Inflammatory macrophage treated with lipopolysaccharide for 4 hours (primary cell): ENCODE data around the gene LRFN2.

Experiments used
- DNase-seq: peaks from one replicate; pipeline ENCODE4 v3.0.0-alpha.2; 2020

The LRFN2 gene

DNA sequence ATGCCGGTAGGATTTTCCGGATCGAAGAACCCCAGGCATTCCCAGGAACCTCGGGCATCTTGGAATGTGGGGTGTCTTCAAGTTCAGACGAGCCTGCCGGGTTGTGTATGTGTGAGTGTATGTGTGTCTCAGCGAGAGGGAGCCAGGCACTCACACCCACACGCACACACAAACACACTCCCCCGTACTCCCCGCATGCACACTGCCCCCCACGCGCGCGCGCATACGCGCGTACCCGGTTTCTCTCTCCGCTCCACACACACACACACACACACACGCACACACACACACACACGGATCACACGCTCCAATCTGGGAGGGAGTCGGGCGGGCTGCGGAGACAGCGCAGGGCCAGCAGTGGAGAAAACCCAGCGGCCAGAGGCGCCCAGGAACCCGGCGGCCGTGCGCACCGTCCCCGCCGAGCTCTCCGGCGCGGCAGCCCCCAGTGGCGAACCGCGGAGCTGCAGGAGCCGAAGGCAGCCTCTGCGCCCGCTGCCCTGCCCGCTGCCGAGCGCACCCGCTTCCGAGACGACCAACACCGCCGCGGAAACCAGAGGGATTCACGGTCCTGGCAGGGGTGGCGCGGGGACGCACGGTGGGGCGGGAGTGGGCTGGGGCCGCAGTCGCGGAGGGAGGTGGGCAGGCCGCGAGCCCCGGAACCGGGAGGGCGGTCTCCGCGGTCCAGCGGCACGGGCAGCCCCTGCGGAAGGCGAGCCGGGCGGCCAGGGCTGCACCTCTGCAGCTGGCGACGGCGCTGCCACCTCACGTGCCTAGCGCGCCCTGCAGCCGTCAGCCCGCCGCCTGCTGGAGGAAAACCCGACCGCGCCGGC, at the start of gene LRFN2:
Gene LRFN2 (minus strand): TSS at position 125 of the 830 bp plus-strand sequence.
- peak; percentile 63 for DNase-seq

DNA sequence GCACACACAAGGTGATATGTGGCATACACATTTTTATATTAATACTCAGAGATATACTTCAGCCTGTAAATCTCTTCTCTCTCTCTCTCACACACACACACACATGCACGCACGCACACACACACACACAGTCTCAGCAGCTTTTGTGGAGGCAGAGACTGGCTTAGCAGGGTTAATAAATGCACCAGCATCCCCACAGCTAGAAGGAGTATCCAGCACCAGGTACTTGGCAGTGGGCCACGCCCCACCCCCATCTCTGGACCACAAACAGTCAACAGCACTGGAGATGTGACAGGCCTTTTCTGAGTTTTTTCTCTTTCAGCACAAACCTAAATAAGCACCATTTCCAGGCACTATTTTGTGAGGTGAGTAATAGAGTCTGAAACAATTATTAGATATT, 47.3 kb upstream of the LRFN2 start:
- DNase-seq: no peak

DNA sequence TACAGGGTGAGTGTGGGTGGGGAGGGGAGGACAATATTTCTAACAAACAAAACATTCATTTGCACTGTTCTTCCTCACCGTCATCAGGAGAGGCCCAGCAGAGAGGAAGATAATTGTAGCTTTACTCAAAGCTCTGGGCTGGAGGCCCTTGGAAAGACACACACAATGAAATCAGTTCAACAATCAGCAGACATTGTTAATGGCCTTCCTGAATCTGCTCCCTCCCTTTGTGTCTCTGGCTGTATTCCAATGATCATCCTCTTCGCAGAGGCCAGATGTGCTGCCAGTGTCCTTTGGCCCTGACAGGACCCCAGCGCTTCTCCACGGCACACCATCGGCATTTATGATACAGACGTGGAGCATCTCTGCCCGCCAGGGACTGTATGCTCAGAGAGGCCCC, 44.6 kb upstream of the LRFN2 start:
- DNase-seq: no peak

DNA sequence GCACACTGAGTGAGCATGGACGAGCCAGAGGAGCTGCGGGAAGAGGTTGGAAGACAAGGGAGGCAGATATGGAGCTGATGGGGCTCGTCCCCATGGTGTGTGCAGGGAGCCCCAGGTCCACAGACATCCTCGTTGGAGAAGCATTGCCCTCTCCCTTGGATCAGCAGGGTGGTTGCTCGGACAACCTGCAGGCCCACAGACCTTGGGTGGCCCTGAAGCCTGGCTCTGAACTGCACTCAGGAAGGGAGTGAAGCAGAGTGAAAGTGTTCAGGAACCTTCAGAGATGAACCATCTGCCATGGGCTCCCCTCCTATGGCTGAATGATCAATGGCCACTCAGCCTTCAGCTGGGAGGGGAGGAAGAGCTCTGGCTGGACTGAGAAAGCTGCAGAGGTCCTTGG, 43.3 kb upstream of the LRFN2 start:
- DNase-seq: no peak

DNA sequence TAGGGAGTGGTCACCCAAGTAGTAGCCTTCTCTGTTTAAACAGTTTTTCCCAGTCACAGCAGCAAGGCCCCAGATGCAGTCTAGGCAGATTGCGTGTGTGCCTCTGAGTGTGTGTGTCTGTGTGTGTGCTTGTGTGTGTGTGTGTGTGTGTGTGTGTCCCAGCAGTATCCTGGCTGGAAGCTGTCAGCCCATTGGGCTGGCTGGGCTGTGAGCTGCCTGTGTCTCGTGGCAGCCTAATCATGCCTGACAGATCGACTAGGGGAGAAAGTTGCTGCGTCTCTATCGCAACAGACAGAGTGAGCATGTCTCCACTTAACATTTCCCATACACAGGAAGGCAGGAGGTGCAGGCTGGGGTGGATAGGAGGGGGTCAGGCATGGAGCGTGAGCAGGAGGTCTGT, 42.9 kb upstream of the LRFN2 start:
- no peak for DNase-seq

DNA sequence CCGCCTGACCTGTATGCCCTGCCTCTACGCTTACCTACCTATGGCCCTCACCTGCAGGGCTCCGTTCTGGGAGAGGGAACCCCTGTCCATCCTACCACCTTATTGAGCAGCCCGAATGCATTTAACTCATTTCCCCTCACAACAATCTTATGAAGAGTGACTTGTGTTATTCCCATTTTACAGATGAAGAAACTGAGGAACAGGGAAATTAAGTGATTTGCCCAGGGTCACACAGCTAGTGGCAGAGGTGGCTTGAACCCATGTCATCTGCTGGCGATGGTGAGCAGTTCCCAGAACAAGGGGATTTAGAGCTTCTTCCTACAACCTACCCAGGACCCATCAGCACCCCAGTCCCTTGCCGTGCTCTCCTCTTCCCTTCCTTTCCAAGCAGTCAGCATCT, 42.3 kb upstream of the LRFN2 start:
- DNase-seq: no peak

DNA sequence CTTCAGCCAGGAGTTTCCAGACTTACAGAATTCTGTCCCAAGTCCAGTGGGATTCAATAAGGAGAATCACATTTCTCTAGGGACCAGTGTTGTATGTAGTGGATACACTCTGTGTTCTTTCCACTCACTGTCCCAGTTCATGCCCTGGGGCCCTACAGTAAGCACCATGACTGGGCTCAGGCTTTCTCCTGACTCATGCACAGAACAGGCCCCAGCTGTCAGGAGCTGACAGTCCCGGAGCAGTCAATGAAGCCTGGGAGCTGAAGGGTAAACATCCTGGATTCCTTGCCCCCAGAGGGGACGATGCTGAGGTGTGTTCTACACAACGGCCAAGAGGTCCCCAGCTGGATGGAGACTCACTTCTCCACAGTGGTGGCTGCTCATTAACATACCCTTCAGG, 40.2 kb upstream of the LRFN2 start:
- no peak for DNase-seq

DNA sequence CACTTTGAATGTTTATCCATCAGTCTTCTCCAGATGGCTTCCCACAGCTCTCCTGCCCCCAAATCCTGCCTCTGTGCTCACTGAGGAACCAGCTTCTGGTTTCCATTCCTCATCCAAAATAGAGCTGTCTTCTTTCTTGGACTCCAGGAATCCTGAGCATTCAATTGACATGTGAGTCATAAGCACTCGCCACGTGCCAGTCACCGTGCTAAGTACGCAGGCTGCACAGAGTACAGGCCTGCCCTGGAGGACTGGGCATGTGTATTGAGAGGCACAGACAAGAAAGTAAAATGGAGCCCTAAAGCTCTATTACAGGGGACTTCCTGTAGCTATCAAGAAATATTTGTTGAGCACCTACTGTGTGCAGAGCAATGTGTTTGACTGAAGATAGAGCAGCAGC, 39.7 kb upstream of the LRFN2 start:
- DNase-seq: no peak

DNA sequence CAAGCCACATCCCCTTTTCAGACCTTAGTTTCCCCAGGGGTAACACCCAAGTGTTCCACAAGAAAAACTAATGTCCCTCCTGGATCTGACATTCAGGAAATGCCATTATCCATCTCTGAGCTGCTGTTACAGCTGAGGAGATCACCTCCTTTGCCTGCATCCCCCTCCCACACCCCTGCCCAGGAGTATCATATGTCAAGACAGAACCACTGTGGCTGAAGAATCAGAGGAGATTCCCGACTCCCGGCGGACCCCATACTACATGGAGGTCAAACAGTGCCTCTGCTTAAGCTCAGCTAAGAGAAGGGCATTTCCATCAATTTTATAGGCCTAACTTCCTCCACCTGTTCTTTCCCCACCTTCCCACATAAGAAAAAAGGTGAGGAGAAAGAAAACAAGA, 36.8 kb upstream of the LRFN2 start:
- no peak for DNase-seq

DNA sequence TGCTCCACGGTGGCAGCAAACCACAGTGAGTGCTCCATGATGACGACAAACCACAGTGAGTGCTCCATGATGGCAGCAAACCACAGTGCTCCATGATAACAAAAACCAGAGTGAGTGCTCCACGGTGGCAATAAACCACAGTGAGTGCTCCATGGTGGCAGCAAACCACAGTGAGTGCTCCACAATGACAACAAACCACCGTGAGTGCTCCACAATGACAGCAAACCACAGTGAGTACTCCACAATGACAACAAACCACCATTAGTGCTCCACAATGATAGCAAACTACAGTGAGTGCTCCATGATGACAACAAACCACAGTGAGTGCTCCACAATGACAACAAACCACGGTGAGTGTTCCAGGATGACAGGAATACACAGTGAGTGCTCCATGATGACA, 36.0 kb upstream of the LRFN2 start:
- no peak for DNase-seq

DNA sequence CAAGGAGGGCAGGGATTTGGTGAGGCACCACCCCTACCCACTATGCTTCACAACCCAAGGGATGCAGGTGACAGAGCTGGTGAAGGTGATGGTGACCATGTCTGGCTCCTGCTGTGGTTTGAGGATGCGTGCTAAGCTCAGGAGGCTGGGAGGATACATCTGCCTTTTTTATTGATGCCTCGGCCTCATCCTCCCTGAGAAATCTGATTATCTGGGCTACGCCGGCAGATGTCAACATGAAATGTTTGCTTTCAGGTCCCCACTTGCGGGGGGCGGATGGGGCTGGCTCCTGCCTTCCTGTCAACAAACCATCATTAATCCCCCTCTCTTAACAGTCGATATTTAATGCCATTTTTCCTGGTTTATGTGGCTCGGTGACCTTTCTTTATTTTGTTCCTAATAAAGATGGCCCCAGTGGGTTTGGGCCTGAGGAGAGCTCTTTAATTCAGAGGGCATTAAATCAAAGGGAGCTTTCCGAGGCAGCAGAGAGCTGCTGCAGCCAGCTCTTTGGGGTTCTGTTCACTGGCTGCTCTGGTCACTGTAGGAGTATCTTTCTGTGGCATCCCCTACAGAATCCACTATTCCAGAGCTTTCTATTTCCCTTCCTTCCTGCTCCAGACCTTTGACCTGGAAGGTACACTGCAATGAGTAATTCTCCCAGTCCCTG, 33.5 kb upstream of the LRFN2 start:
- DNase-seq: no peak

DNA sequence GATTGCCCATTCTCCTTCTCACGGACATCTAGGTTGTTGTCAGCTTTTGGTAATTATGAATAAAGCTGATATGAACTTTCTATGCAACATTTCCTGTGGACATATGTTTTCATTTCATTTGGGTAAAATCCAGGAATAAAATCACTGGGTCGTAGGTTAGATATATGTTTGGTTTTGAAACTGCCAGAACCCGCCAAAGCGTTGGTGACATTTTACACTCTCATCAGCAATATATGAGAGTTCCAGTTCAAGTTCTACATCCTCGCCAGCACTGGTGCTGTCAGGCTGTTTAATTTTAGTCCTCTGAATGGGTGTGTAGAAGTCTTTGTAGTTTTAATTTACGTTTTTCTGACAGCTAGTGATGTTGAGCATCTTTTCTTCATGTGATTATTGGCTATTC, 27.5 kb upstream of the LRFN2 start:
- no peak for DNase-seq

DNA sequence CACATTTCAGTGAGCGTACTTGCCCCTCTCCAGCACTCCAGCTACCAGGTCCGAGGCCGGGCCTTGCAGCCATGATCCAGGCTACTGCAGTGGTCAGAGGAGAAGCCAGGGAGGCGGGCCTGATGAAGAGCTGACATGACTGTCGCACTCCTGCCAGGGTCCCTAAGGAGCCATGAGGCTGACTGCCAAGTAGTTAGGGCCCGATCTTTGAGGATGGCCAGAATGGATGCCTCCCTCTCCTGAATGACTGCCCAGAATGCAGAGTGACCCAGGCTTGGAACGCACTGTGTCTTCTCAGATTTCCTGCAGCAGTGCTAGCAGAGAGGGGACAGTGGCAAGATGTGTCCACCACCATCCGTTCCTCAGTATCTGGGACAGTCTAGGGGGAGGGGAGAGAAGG, 24.7 kb upstream of the LRFN2 start:
- no peak for DNase-seq

DNA sequence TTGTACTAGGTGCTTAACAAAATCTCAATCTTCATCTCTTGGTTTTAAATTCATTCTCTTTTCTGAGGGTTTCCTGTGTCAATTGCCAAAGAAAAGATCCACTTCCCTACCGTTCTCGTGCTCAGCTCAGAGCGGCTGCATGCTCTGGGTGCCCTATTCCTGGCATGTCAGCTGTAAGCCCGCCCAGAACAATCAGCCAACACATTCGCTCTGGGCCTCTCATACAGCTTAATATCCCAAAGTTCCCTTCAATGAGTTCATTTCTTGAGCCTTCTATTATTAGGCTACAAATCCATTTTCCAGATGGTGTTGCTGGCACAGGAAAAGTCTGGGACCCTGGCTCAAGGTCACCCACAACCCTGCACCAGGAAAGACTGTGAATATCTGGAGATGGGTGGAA, 24.3 kb upstream of the LRFN2 start:
- DNase-seq: no peak

DNA sequence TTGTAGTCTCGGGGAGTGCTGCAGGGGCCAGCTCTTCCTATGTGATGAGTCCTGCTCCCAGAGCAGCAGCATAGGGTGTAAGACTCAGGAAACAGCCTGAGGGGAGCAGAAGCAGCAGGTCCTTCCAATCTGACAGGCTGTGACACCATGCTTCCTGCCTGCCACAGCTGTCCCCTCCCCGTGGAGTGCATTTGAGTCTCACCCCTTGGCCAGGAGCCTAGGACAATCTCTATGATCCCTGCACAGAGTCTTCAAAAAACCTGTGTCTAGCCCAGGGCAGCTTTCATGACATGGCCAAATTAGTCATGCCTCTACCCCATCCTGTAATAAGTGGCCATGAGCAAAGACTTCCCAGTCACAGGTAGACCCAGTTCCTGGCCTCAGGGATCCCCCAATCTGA, 23.1 kb upstream of the LRFN2 start:
- no peak for DNase-seq

DNA sequence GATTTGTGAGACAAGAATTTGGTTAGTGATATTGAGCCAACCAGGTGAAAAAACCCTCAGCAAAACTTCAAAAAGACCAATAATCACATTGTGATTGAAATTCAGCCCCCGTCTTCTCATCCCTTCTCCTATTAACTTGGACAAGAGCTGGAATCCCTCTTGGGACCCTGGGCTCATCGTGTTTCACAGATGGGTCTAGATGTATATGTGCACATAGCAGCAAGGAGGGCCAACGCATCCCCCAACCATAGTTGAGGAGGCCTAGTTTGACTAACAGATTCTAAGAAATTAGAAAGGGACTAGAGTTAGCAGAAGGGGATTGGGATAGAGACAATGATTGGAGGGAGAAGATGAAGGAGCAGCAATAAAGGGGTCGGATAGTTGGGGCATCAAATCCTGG, 19.8 kb upstream of the LRFN2 start:
- no peak for DNase-seq

DNA sequence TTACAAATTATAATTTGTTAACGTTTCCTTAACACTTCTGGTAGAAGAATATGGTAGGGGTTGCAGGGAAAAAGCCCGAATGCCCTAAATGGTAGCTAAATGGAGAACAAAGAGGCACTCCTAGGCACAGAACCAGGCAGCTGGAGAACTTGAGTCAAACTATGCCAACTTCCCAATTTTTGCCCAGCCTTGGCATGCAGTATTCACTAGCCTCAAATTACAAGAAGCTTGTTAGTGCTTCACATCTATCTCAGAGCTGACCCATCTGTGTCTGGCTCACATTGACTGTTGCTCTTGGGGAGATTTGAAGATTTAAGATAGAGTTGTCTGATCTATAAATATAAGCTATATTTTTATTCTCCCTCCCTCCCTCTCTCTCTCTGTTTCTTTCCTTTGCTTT, 19.4 kb upstream of the LRFN2 start:
- DNase-seq: no peak

DNA sequence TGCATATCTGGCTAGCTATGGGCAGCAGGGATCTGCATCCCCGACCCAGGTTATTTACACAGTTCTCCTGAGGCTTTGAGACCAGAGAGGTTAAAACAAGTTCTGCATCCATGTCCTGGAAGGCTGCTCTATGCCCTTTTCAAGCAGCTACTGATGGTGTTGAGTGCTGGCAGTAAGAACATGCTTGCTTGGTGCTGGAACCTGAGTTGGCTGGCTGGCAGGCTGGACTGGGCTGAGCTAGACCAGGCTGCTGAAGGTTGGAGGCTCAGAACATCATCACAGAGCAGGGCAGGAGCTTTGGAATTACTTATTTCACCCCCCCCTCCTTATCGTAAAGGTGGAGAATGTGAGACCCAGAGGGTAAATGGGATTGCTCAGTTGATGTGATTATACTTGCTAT, 16.9 kb upstream of the LRFN2 start:
- no peak for DNase-seq

DNA sequence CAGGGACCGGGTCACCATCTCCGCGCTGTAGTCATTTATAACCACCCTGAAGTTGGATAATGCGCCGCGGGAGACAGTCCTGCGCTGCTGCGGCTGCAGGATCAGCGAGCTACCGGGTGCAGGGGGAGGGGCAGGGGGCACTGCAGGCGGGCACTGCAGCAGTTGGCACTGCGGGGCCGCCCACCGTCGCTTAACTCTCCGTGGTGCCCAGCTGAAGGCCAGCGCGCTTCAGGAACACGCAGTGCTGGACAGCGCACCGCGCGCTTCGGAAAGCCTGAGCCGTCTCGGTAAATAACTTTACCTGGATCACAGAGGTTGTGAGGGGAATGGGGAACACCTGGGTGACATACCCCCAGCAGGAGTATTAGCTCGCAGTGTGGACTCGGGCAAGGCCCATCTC, 12.4 kb upstream of the LRFN2 start:
- no peak for DNase-seq

DNA sequence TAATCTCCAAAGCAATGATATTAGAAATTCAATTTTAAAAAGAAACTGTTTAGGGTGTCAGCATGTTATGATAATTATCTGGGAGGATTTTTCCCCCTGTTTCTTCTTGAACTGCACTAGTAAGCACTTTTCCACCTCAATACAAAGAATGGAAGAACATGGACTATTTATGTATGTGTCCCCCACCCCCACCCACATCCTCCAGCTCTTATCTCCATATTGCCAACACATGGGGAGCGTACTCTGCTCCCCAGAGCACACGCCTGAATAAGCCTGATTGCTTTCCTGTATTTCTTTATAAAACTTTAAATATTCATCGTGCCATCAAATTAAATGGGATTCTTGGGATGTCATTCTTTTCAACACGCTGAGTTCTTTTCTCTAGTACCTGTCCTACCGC, 11.4 kb upstream of the LRFN2 start:
- DNase-seq: no peak

DNA sequence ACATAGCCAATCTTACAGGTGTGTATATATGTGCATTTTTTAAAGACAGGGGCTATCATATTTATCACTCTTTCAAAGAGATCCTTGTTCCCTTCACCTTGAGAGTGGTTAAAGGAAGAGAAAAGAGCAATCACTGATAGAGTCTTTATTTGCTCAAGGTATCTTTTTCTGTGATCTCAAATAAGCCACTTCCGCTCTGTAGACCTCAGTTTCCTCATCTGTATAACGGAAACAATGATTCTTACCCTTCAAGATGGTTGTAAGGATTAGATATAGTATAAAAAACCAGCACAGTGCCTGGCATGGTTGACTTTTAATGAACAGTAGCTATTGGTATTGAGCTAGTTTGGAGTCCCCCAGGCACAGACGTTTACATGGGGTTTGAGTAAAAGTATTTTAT, 10.1 kb upstream of the LRFN2 start:
- DNase-seq: no peak

DNA sequence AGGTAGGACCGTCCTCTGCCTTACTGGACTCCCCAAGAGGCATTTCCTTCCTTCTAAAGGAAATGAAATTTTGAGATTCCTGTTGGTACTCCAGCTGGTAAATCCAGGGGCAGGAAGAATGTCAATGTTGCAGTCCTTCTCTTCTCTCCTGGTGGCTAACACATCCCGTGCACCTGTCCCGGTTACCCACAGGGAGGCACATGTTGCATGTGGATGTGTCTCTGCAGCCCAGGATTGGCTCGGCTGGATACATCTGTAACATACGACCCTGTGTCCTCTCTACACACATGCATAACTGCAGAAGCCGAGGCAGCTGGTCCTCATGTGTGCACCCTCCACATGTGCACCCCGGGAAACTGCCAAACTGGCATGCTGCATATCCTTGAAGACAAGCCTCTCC, 1.3 kb upstream of the LRFN2 start:
- no peak for DNase-seq

DNA sequence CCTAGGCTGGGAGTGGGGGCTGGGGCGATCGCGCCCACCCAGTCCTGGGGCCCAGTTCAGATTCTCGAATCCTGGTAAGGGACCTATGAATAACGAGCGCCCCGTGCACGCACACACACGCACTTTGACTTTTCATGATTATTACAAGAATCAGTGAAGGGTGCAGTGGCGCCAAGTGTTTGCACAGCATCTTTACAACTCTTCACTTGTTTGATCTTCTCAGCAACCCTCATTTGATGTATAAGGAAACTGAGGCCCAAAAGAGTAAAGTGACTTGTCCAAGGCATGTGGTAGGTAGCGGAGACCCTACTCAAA, 863 bp upstream of the LRFN2 start:
- no peak for DNase-seq

DNA sequence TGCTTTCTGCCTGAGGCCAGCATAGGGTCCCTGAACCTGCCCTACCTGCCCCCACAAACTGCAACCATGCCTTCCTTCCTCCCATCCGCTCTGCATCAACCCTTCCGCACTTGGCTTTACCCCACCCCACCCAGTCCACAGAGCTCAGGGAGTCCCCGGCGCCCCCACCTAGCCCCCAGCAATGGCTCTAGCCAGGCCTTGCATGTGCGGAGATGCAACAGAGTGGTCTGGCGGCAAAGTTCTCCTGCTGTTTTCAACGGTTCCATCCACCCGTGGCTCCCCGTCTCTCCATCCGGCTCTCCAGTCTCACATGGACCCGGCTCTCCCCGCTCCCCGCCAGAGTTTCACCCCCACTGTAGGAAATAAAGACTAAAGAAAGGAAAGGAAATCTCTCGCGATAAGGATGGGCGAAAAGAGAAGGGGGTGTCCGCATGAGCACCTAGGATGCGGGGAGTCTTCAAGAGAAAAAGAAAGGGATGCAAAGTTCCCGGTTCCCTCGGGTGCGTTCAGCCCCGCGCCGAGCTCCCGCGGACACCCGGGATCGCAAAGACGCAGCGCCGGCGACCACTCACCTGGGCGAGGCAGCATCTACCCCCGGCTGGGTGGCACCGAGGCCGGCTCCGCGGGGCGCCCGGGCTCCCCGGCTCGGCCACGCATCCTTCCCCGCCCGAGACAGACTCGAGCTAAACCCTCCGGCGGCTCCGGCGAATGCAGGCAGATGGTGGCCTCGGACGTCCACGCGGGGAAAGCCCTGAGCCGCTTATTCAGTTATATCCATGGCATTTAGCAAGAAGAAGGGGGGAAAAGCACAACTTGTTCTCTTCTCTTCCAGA, 579 bp downstream of the LRFN2 start:
- DNase-seq: no peak
